ENCODE measurements around the gene ASCC3. TPM values are rescaled to one million over a fixed set of nuclear protein-coding genes. Genes with fewer than 3 reads are reported as not detected.

Gene ASCC3
- total RNA-seq, 6 experiments from 2014 or later = 96.1 to 101 (median 97.8) TPM

- Mint-ChIP-seq H3K36me3 (ENCODE audit: low read depth) (peaks cover 12% of the 10 kb centered on the region), H3K9me3 (no peaks in the 10 kb centered on the region), H3K27ac (no peak overlapping the region), H3K4me1 (ENCODE audit: low read depth) (peaks cover 25% of the 10 kb centered on the region), H3K27me3 (ENCODE audit: insufficient read depth) (peaks cover under 1% of the 10 kb centered on the region), H3K4me3 (no peak overlapping the region)
- peak; percentile 38 for DNase-seq
- no peak for TF ChIP-seq CTCF (IDR thresholded peaks at IDR 0.05)
Measured at GRCh38 chr6:100886076-100886475, 4.9 kb upstream of the ASCC3 start.

GRCh38 chr6:100883347-100883746, 2.2 kb upstream of the ASCC3 start:
- no peak overlapping the region for H3K4me3 Mint-ChIP-seq
- H3K27me3 Mint-ChIP-seq (ENCODE audit: insufficient read depth) = peaks cover 2% of the 10 kb centered on the region
- H3K36me3 Mint-ChIP-seq (ENCODE audit: low read depth) = peaks cover 15% of the 10 kb centered on the region
- peaks cover 31% of the 10 kb centered on the region for H3K4me1 Mint-ChIP-seq (ENCODE audit: low read depth)
- DNase-seq = no peak
- H3K27ac Mint-ChIP-seq = no peak overlapping the region
- no peaks in the 10 kb centered on the region for H3K9me3 Mint-ChIP-seq
- TF ChIP-seq CTCF (IDR thresholded peaks at IDR 0.05) = no peak

- H3K27ac Mint-ChIP-seq = peak overlapping the region; percentile 100
- no peaks in the 10 kb centered on the region for H3K9me3 Mint-ChIP-seq
- peaks cover 19% of the 10 kb centered on the region for H3K36me3 Mint-ChIP-seq (ENCODE audit: low read depth)
- peaks cover 2% of the 10 kb centered on the region for H3K27me3 Mint-ChIP-seq (ENCODE audit: insufficient read depth)
- H3K4me1 Mint-ChIP-seq (ENCODE audit: low read depth) = peaks cover 48% of the 10 kb centered on the region
- DNase-seq = no peak
- TF ChIP-seq CTCF (IDR thresholded peaks at IDR 0.05) = no peak
- H3K4me3 Mint-ChIP-seq = peak overlapping the region; percentile 100
Measured at GRCh38 chr6:100881707-100882040, 545 bp upstream of the ASCC3 start.

GRCh38 chr6:100880149-100880852, 828 bp downstream of the ASCC3 start:
- peaks cover 19% of the 10 kb centered on the region for H3K36me3 Mint-ChIP-seq (ENCODE audit: low read depth)
- H3K27ac Mint-ChIP-seq = peak overlapping the region; percentile 100

GRCh38 chr6:100879317-100879716, 1.8 kb downstream of the ASCC3 start:
- no peak for DNase-seq
- H3K36me3 Mint-ChIP-seq (ENCODE audit: low read depth) = peaks cover 28% of the 10 kb centered on the region
- H3K27ac Mint-ChIP-seq = peak overlapping the region; percentile 35; the same call in 1 of the 2 replicates
- H3K27me3 Mint-ChIP-seq (ENCODE audit: insufficient read depth) = peaks cover 2% of the 10 kb centered on the region
- H3K9me3 Mint-ChIP-seq = no peaks in the 10 kb centered on the region
- TF ChIP-seq CTCF (IDR thresholded peaks at IDR 0.05) = no peak
- H3K4me1 Mint-ChIP-seq (ENCODE audit: low read depth) = peaks cover 71% of the 10 kb centered on the region
- peak overlapping the region; percentile 100 for H3K4me3 Mint-ChIP-seq

More at GRCh38 chr6:100880149-100880852, 828 bp downstream of the ASCC3 start:
- H3K4me3 Mint-ChIP-seq = peak overlapping the region; percentile 100
- H3K27me3 Mint-ChIP-seq (ENCODE audit: insufficient read depth) = peaks cover 2% of the 10 kb centered on the region
- no peak for TF ChIP-seq CTCF (IDR thresholded peaks at IDR 0.05)
- peaks cover 61% of the 10 kb centered on the region for H3K4me1 Mint-ChIP-seq (ENCODE audit: low read depth)
- DNase-seq = peak; percentile 8
- H3K9me3 Mint-ChIP-seq = no peaks in the 10 kb centered on the region
